ENCODE data around the gene CLEC16A.

Gene CLEC16A

GRCh38 chr16:11049396-11050059 is 105.2 kb downstream of the CLEC16A start:
- Histone ChIP-seq H3K9me3 (ENCODE audit: insufficient read depth, low read length, severe bottlenecking) (no peaks in the 10 kb centered on the region), H3K27me3 (ENCODE audit: insufficient read depth, low read length, poor library complexity) (no peaks in the 10 kb centered on the region), H2AFZ (ENCODE audit: low read depth, low read length) (no peak overlapping the region), H3K36me3 (ENCODE audit: insufficient read depth, low read length) (peaks cover 40% of the 10 kb centered on the region), H3K4me3 (ENCODE audit: low read depth in 1 of 2, low read length in 2 of 2) (no peak overlapping the region), H3K4me2 (ENCODE audit: insufficient read depth, low read length) (no peak overlapping the region), H3K27ac (ENCODE audit: low read length) (peak overlapping the region; percentile 97), H3K9ac (ENCODE audit: low read depth, low read length) (peak overlapping the region; percentile 9; the same call in 1 of the 2 replicates), H3K4me1 (ENCODE audit: insufficient read depth, low read length) (peaks cover 93% of the 10 kb centered on the region), H3K79me2 (ENCODE audit: insufficient read depth, low read length) (no peaks in the 10 kb centered on the region), H4K20me1 (ENCODE audit: insufficient read depth, low read length) (no peaks in the 10 kb centered on the region)
- DNase-seq (no peak), ATAC-seq (ENCODE audit: insufficient read depth, low read depth) (no peak)
- no peak for TF ChIP-seq EZH2 (IDR thresholded peaks at IDR 0.05; ENCODE audit: borderline replicate concordance, low read depth, low read length, severe bottlenecking)
- TF ChIP-seq, protein P1, sequence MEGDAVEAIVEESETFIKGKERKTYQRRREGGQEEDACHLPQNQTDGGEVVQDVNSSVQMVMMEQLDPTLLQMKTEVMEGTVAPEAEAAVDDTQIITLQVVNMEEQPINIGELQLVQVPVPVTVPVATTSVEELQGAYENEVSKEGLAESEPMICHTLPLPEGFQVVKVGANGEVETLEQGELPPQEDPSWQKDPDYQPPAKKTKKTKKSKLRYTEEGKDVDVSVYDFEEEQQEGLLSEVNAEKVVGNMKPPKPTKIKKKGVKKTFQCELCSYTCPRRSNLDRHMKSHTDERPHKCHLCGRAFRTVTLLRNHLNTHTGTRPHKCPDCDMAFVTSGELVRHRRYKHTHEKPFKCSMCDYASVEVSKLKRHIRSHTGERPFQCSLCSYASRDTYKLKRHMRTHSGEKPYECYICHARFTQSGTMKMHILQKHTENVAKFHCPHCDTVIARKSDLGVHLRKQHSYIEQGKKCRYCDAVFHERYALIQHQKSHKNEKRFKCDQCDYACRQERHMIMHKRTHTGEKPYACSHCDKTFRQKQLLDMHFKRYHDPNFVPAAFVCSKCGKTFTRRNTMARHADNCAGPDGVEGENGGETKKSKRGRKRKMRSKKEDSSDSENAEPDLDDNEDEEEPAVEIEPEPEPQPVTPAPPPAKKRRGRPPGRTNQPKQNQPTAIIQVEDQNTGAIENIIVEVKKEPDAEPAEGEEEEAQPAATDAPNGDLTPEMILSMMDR (IDR thresholded peaks at IDR 0.05; ENCODE audit: borderline replicate concordance, extremely low read depth, low read length, poor library complexity, severe bottlenecking): no peak

DNA sequence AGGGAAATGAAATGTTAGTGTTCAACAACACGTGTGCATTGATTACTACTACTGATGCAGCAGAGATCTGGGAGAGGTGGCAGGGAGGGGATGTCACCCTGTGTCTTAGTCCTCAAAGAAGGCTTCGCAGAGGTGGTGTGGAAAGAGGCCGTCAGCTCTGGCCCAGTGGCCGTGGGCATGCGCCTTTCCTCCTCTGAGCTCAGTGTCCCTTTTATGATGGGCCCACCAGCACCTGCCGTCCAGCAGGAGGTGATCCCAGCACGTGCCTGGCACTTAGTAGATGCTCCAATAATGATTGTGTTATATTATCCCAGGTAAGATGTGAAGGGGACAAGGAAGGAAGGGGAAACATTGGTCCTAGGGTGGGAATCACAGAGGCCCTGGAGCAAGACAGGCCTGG is 106.2 kb downstream of the CLEC16A start:
- Histone ChIP-seq H3K9me3 (ENCODE audit: insufficient read depth, low read length, severe bottlenecking) (no peaks in the 10 kb centered on the region), H2AFZ (ENCODE audit: low read depth, low read length) (no peak overlapping the region), H3K4me1 (ENCODE audit: insufficient read depth, low read length) (peaks cover 98% of the 10 kb centered on the region), H3K9ac (ENCODE audit: low read depth, low read length) (peak overlapping the region; percentile 53), H3K36me3 (ENCODE audit: insufficient read depth, low read length) (peaks cover 34% of the 10 kb centered on the region), H3K79me2 (ENCODE audit: insufficient read depth, low read length) (no peaks in the 10 kb centered on the region), H3K27ac (ENCODE audit: low read length) (peak overlapping the region; percentile 97), H3K4me3 (ENCODE audit: low read depth in 1 of 2, low read length in 2 of 2) (no peak overlapping the region; a peak in 1 of 4 replicates), H3K4me2 (ENCODE audit: insufficient read depth, low read length) (peak overlapping the region; percentile 59), H4K20me1 (ENCODE audit: insufficient read depth, low read length) (no peaks in the 10 kb centered on the region), H3K27me3 (ENCODE audit: insufficient read depth, low read length, poor library complexity) (no peaks in the 10 kb centered on the region)
- no peak for TF ChIP-seq EZH2 (IDR thresholded peaks at IDR 0.05; ENCODE audit: borderline replicate concordance, low read depth, low read length, severe bottlenecking)
- TF ChIP-seq, protein P1 (IDR thresholded peaks at IDR 0.05; ENCODE audit: borderline replicate concordance, extremely low read depth, low read length, poor library complexity, severe bottlenecking): peak; percentile 8
- ATAC-seq (ENCODE audit: insufficient read depth, low read depth): no peak
- no peak for DNase-seq

DNA sequence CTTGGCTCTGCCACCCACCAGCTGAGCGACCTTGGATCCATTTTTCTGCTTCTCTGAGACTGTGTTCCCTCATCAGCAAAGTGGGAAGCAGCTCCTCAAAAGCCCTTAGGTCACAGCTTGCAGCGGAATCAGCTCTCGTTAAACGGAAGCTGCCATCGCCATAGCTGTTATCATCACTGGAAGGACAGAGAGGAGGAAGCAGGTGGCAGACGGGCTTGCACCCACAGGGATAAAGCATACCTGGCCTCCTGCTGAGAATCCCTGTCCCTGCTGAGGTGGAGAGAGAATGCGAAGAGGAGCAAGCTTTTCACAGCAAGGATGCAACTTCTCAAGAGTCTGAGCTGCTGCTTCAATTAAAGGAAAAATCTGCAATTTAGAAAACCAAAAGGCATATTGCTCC is 106.6 kb downstream of the CLEC16A start:
- peak; percentile 39 for DNase-seq

More for the DNA sequence above, 106.6 kb downstream of the CLEC16A start:
- peaks cover 31% of the 10 kb centered on the region for H3K36me3 ChIP-seq (ENCODE audit: insufficient read depth, low read length)
- TF ChIP-seq, protein P1 (IDR thresholded peaks at IDR 0.05; ENCODE audit: borderline replicate concordance, extremely low read depth, low read length, poor library complexity, severe bottlenecking): no peak
- no peak for TF ChIP-seq EZH2 (IDR thresholded peaks at IDR 0.05; ENCODE audit: borderline replicate concordance, low read depth, low read length, severe bottlenecking)
- H4K20me1 ChIP-seq (ENCODE audit: insufficient read depth, low read length): no peaks in the 10 kb centered on the region
- H3K4me1 ChIP-seq (ENCODE audit: insufficient read depth, low read length): peaks cover 98% of the 10 kb centered on the region
- peak overlapping the region in 1 of 2 experiments; percentile 27; a peak in 1 of 4 replicates for H3K4me3 ChIP-seq (ENCODE audit: low read depth in 1 of 2, low read length in 2 of 2)
- peak overlapping the region; percentile 97 for H3K27ac ChIP-seq (ENCODE audit: low read length)
- peak overlapping the region; percentile 53 for H3K9ac ChIP-seq (ENCODE audit: low read depth, low read length)
- no peaks in the 10 kb centered on the region for H3K79me2 ChIP-seq (ENCODE audit: insufficient read depth, low read length)
- no peaks in the 10 kb centered on the region for H3K27me3 ChIP-seq (ENCODE audit: insufficient read depth, low read length, poor library complexity)
- no peaks in the 10 kb centered on the region for H3K9me3 ChIP-seq (ENCODE audit: insufficient read depth, low read length, severe bottlenecking)
- no peak overlapping the region for H2AFZ ChIP-seq (ENCODE audit: low read depth, low read length)
- no peak for ATAC-seq (ENCODE audit: insufficient read depth, low read depth)
- peak overlapping the region; percentile 59 for H3K4me2 ChIP-seq (ENCODE audit: insufficient read depth, low read length)
